Measurements from ENCODE around the gene GFI1B. TPM values are rescaled to one million over a fixed set of nuclear protein-coding genes. Genes with fewer than 3 reads are reported as not detected.

Gene GFI1B
- total and polyA plus RNA-seq, 10 donors, result 0.14 to 4.0 (median 2.1) TPM

GRCh38 chr9:132939169-132939568, 39.3 kb upstream of the GFI1B start:
- Histone ChIP-seq H3K4me1 (peaks cover 15 to 30% (median 23%) of the 10 kb centered on the region in 6 donors), H3K9me3 (no peaks in the 10 kb centered on the region), H3K27ac (no peak overlapping the region), H3K36me3 (peaks cover 0 to 10% (median 4%) of the 10 kb centered on the region in 6 donors), H3K27me3 (replicated peaks in 1 of 7) (no peaks in the 10 kb centered on the region), H3K4me3 (no peak overlapping the region)
- TF ChIP-seq POLR2A (IDR thresholded peaks at IDR 0.05) (no peak), CTCF (IDR thresholded peaks at IDR 0.05 in 8 of 11, conservative IDR thresholded peaks at IDR 0.05 in 3 of 11) (no peak), POLR2AphosphoS5 (IDR thresholded peaks at IDR 0.05) (no peak)
- no peak for DNase-seq
- intact Hi-C loops (cut with DNase I; ENCODE audit: low total_unique reads), result no loop called here
- 81 to 91% (median 85%) methylated on average over 1 of the region's 1 CpG for WGBS, 5 donors

- H3K27ac ChIP-seq, result no peak overlapping the region
- H3K4me1 ChIP-seq, result peaks cover 15 to 38% (median 32%) of the 10 kb centered on the region in 6 donors
- 37 to 44% (median 38%) methylated on average over 5 of the region's 5 CpGs for WGBS, 5 donors
- no peaks in the 10 kb centered on the region for H3K36me3 ChIP-seq
- no peaks in the 10 kb centered on the region for H3K27me3 ChIP-seq (replicated peaks in 1 of 7)
- TF ChIP-seq CTCF (IDR thresholded peaks at IDR 0.05 in 8 of 11, conservative IDR thresholded peaks at IDR 0.05 in 3 of 11) (no peak), POLR2AphosphoS5 (IDR thresholded peaks at IDR 0.05) (no peak), POLR2A (IDR thresholded peaks at IDR 0.05) (no peak)
- peak overlapping the region in 1 of 8 donors; percentile 7 for H3K4me3 ChIP-seq
- H3K9me3 ChIP-seq, result no peaks in the 10 kb centered on the region
- intact Hi-C loops (cut with DNase I; ENCODE audit: low total_unique reads), result no loop called here
- no peak for DNase-seq
Measured at GRCh38 chr9:132942541-132943182, 35.8 kb upstream of the GFI1B start.

GRCh38 chr9:132943651-132944293, 34.7 kb upstream of the GFI1B start:
- WGBS, 5 donors, result 2 to 4% (median 3%) methylated on average over 23 to 25 of the region's 25 CpGs
- Histone ChIP-seq H3K9me3 (no peaks in the 10 kb centered on the region), H3K36me3 (no peaks in the 10 kb centered on the region), H3K4me1 (peaks cover 15 to 38% (median 32%) of the 10 kb centered on the region in 6 donors), H3K4me3 (peak overlapping the region; percentile 70 to 100 (median 98)), H3K27me3 (replicated peaks in 1 of 7) (no peaks in the 10 kb centered on the region), H3K27ac (peak overlapping the region in 7 of 8 donors; percentile 95 to 99 (median 98))
- TF ChIP-seq POLR2AphosphoS5 (IDR thresholded peaks at IDR 0.05), result no peak
- no peak for TF ChIP-seq POLR2A (IDR thresholded peaks at IDR 0.05)
- no peak for TF ChIP-seq CTCF (IDR thresholded peaks at IDR 0.05 in 8 of 11, conservative IDR thresholded peaks at IDR 0.05 in 3 of 11)
- intact Hi-C loops (cut with DNase I; ENCODE audit: low total_unique reads), result no loop called here
- DNase-seq, result no peak
